Measurements from ENCODE around the gene PAXX.

DNA sequence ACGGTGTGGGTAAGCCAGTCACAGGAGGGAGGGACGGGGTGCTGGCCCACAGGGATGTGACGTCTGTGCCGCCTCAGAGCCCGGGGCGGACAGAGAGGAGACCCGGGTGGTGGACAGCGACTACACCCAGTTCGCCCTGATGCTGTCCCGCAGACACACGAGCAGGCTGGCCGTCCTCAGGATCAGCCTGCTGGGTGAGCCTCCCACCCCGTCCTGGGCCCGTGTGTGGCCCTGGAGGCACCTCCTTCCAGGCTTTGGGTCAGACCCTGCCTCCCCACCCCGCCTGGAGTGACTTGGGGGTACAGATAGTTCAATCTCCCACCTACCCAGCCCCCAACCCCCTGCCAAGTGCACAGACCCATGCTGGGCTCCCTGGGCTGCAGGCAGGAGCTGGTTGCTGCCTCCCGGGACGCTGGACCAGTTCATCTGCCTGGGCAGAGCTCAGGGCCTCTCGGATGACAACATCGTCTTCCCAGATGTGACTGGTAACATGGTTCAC is 38.4 kb upstream of the PAXX start:
- no peak for TF ChIP-seq EZH2 (IDR thresholded peaks at IDR 0.05; ENCODE audit: low read length, missing control alignments)
- TF ChIP-seq, protein P1, sequence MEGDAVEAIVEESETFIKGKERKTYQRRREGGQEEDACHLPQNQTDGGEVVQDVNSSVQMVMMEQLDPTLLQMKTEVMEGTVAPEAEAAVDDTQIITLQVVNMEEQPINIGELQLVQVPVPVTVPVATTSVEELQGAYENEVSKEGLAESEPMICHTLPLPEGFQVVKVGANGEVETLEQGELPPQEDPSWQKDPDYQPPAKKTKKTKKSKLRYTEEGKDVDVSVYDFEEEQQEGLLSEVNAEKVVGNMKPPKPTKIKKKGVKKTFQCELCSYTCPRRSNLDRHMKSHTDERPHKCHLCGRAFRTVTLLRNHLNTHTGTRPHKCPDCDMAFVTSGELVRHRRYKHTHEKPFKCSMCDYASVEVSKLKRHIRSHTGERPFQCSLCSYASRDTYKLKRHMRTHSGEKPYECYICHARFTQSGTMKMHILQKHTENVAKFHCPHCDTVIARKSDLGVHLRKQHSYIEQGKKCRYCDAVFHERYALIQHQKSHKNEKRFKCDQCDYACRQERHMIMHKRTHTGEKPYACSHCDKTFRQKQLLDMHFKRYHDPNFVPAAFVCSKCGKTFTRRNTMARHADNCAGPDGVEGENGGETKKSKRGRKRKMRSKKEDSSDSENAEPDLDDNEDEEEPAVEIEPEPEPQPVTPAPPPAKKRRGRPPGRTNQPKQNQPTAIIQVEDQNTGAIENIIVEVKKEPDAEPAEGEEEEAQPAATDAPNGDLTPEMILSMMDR (conservative IDR thresholded peaks at IDR 0.05 in 1 of 2, IDR thresholded peaks at IDR 0.05 in 1 of 2; ENCODE audit: low read depth in 1 of 2, low read length in 2 of 2) = no peak
